Astrocyte of the spinal cord (primary cell): ENCODE measurements around the gene TBKBP1.

Experiments
- DNase-seq: peaks from one replicate; pipeline ENCODE4 v3.0.0; 2011; ENCODE audit warnings: low read depth, low spot score
- H3K4me3 ChIP-seq: 2 replicates; pipeline ENCODE4 v1.5.1; 2011; ENCODE audit warnings: low read depth, mild to moderate bottlenecking, low read length, moderate library complexity
- CTCF ChIP-seq: IDR thresholded peaks from 2 replicates; pipeline ENCODE4 v1.5.1; 2012; ENCODE audit warnings: low read depth, mild to moderate bottlenecking, low read length, inconsistent platforms
- in situ Hi-C: cut with HindIII; loops from 2 replicates; pipeline ENCODE4 v1.10.0; 2017; ENCODE audit warnings: low sequenced_read_pairs

Gene TBKBP1

DNA sequence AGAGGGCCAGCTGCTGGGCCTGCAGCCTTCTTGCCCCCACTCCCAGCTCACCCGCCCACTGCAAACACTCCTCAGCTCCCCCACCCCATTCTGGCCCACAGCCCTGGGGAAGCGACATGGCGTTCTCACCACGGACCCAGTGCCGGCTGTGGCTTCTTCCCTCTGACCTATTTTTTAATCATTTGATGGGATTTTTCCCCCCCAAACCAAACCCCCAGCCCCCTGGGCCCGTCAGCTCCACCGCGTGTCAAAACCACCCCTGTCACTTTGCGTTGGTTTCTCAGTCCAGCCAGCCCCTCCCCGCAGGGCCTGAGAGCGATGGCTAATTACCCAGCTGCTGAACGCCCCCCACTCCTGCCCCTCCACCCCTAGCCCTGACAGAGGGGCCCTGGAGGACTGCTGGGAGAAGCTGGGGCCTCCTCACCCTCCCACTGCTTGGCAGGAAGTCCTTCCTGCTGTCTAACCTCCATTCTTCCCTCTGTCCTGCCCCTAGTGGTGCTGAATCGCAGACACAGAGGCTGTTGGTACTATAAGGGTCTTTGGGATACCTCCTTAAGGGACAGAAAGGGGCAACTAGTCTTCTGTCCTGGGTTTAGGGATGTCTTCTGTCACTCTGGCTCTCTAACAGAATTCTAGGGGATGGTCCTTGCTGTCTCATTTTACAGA lies 31.6 kb downstream of the TBKBP1 start:
- in situ Hi-C loops, result no loop called here

GRCh38 chr17:47726796-47727703 lies 33.1 kb downstream of the TBKBP1 start:
- no peak for DNase-seq
- no peak for TF ChIP-seq CTCF
- in situ Hi-C loops, result no loop called here
- H3K4me3 ChIP-seq, result no peak overlapping the region

More for the DNA sequence above, 31.6 kb downstream of the TBKBP1 start:
- no peak for DNase-seq
- peak; percentile 25 for TF ChIP-seq CTCF
- no peak overlapping the region for H3K4me3 ChIP-seq

- no peak overlapping the region for H3K4me3 ChIP-seq
- DNase-seq, result no peak
- TF ChIP-seq CTCF, result no peak
- in situ Hi-C loops, result no loop called here
These were observed 33.7 kb downstream of the TBKBP1 start for GRCh38 chr17:47727704-47728036.

- no peak for DNase-seq
- in situ Hi-C loops, result no loop called here
- no peak for TF ChIP-seq CTCF
- no peak overlapping the region for H3K4me3 ChIP-seq
These were observed 34.4 kb downstream of the TBKBP1 start for GRCh38 chr17:47728214-47728877.

DNA sequence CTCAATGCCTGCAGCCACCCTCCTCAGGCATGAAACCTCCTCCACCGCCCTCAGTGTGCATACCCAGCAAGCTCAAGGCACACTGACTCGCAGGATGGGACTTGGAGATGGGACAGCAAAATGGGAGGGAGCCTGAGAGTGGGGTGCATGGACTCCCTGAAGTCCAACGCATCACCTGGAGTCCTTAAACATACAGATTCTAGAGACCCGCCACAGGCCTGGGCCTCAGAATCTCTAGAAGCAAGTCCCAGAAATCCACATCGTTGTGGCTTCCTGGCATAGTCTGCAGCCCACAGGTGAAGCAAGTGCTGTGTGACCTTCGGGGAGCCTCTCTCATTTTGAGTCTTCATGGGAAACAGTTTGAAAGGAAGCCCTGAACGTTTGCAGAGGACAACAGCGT lies 35.5 kb downstream of the TBKBP1 start:
- no peak for DNase-seq
- TF ChIP-seq CTCF, result no peak
- in situ Hi-C loops, result no loop called here
- no peak overlapping the region for H3K4me3 ChIP-seq

- in situ Hi-C loops, result no loop called here
- no peak for DNase-seq
- no peak overlapping the region for H3K4me3 ChIP-seq
- TF ChIP-seq CTCF, result no peak
These were observed 36.7 kb downstream of the TBKBP1 start for GRCh38 chr17:47730681-47731080.
